DMS114 treated with DMSO at 0.1 percent for 48 hours (cell line): ENCODE results near the gene AGPAT1.
"Not testable (repeated sequence)": the region's sequence is repeated elsewhere in the genome, so short reads cannot be mapped to it uniquely, and the experiment has no call there.

ENCODE experiments used
- DNase-seq: peaks from one replicate; lab custom pipeline; 2025; ENCODE audit not compliant: unreplicated experiment; lab: John Stamatoyannopoulos, UW

The AGPAT1 gene

DNA sequence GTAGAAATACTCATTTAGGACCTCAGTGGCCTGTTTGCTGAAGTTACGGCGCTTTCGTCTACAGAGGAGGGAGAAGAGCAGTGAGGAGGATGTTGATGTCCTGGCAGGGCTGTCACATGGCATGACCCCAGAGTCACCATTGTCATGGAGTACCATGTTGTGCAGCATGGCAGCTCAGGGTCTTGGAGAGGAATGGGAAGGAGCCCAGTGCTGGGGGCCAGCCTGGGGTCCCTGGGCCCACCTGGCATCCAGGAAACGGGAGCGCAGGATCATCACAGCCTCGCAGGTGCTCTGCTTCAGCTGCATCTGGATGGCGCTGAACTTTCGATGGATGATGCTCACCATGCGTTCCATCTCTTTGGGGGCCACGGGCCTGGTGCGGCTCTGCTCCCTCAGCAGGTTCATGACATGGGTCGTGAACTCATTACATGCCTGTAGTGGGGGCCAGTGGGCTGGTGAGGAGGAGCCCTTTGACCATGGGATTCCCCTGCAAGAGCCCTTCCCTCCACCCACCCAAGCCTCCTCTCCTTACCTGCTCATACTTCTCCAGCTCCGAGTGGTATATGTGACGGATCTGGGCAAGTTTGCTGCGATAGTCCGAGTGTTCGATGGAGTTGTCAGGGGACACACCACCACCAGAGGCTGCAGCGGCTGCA lies 12.0 kb upstream of the AGPAT1 start:
- not testable (repeated sequence) for DNase-seq

- no peak for DNase-seq
Measured at GRCh38 chr6:32187009-32187709, 11.3 kb upstream of the AGPAT1 start.

- not testable (repeated sequence) for DNase-seq
Measured at GRCh38 chr6:32186151-32186840, 10.4 kb upstream of the AGPAT1 start.

DNA sequence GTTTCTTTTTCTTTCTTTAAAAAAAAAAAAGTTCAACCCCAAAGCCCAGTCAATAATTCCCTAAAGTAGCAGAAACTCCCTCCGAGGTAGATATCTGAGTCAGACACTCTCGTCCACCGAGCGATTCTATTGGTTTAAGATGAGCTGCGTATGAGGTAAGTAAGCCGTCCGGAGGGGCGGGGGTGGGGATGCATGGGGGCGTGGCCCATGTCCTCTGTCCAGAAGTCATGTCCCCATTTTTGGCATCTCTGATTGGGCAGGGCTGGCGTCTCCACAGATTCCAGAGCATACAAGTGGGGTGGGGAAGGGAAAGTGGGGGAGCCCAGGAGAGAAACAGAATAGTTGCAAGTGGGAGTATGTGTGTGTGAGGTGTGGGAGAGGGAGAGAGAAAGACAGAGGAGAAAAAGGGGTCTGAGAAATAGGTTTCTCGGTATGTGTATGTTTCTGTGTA lies 9.8 kb upstream of the AGPAT1 start:
- DNase-seq: peak; percentile 77

- DNase-seq: no peak
Measured at GRCh38 chr6:32184084-32184640, 8.3 kb upstream of the AGPAT1 start, which contains the start of gene AGER. AGER (minus strand) TSS chr6:32184253; CDS start chr6:32184222, 31 bp downstream.

DNA sequence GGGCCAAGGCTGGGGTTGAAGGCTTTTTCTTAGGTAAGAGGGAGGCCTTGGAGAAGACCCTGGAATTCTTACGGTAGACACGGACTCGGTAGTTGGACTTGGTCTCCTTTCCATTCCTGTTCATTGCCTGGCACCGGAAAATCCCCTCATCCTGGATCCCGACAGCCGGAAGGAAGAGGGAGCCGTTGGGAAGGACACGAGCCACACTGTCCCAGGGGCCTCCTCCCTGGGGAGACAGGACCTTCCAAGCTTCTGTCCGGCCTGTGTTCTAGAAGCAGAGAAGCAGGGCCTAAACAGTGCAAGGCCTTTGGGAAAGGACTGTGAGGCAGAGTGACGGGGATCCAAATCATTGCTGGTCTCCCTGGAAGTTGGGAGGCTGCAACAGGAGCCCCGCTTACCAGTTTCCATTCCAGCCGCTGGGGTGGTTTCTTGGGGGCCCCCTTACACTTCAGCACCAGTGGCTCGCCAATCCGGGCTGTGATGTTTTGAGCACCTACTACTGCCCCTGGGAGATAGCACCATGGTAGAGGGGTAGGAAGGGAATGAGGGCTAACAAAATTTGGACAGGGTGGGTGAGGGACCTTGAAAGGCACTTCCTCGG lies 7.7 kb upstream of the AGPAT1 start:
- no peak for DNase-seq

GRCh38 chr6:32183030-32183429 lies 7.1 kb upstream of the AGPAT1 start:
- DNase-seq: no peak

- DNase-seq: no peak
Measured at GRCh38 chr6:32182555-32182981, 6.7 kb upstream of the AGPAT1 start.

- no peak for DNase-seq
Measured at GRCh38 chr6:32181915-32182529, 6.1 kb upstream of the AGPAT1 start.

GRCh38 chr6:32181148-32181702 lies 5.3 kb upstream of the AGPAT1 start:
- no peak for DNase-seq

DNA sequence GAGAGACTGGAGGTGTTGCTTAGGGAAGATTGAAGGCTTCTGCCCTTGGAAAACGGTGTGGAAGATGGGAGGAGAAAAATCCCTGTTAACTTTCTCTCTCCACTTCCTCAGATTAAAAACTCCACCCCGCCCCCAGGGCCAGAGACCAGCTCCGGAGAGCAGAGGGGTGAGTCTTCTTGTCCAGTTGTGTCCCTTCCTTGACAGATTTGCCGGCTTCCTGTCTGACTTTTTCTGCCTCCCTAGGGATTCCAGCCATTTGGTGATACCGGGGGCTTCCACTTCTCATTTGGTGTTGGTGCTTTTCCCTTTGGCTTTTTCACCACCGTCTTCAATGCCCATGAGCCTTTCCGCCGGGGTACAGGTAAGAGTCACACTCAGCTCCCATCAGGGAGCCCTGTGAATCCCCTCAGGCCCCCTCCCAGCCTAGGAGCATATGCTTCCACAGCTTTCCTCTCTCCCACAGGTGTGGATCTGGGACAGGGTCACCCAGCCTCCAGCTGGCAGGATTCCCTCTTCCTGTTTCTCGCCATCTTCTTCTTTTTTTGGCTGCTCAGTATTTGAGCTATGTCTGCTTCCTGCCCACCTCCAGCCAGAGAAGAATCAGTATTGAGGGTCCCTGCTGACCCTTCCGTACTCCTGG lies 4.0 kb upstream of the AGPAT1 start:
- DNase-seq: no peak

GRCh38 chr6:32178547-32179440 lies 2.9 kb upstream of the AGPAT1 start:
- DNase-seq: no peak

GRCh38 chr6:32177788-32178546 lies 2.1 kb upstream of the AGPAT1 start, which contains the start of gene RNF5:
RNF5 (plus strand) TSS chr6:32178405; CDS start chr6:32178512, 107 bp downstream.
- DNase-seq: peak; percentile 100

GRCh38 chr6:32177183-32177787 lies 1.4 kb upstream of the AGPAT1 start:
- no peak for DNase-seq

DNA sequence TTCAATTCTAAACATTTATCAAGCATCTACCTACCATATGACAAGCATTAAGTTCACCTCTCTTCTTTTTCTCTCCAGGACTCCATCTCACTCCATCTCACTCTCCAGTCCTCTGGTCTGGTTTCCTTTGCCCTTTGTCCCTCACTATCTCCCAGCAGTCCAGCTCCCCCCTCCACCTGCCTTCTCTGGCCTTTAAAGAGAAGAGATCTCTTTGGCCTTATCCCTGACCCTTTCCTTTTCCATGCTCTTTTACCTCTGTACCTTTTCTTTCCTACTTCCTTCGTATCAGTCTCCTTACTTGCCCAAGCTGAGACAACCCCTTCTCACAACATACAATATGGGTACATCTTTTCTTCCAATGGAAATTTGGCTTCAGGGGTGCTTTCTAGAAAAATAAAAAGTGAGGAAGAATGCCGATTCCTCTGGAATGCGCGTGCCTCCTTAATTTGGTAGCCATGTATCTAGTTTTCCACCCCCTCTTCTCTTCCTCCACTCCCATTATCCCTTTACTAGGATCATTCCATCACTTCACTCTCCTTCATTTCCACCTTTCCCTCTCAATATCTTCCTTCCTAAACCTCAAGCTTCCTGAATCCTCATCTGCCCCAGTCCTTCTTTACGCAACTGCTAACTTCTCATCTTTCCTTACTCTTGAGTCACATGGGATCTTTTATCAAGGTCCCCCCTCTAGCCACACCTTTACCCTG lies 745 bp upstream of the AGPAT1 start:
- no peak for DNase-seq

DNA sequence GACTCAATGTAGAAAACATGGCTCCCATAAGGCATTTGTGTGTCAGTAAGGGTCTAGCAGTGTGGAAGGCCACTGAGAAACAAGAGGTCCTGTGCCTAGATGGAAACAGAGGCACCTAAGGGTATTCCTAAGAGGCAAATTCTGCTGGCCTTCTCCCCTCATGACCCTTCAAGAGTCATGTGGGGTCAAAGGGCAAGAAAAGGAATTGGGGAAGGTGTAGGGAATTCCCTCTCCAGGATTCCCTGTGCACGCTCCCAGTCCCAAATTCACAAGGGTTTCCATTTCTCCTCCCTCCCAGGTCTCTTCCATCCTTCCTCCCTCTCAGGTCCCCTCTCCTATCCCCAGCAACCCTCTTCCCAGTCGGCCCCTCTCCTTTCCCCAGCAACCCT lies 568 bp downstream of the AGPAT1 start:
- DNase-seq: no peak

- no peak for DNase-seq
Measured at GRCh38 chr6:32174416-32174815, 1.5 kb downstream of the AGPAT1 start.
